Lung (tissue), 12 donors: Measurements from ENCODE around the gene RPP14. TPM values are rescaled to one million over a fixed set of nuclear protein-coding genes. Genes with fewer than 3 reads are reported as not detected.
"Not testable (repeated sequence)": the region's sequence is repeated elsewhere in the genome, so short reads cannot be mapped to it uniquely, and the experiment has no call there.

Source experiments
- ATAC-seq: fragments of 200-7000 bp; cut with Tn5 transposase; one replicate; pipeline ENCODE4 v1.9.1; 2020; ENCODE audit warnings: moderate number of reproducible peaks; ENCODE audit not compliant: insufficient read depth, low FRiP score
- DNase-seq, 3 donors: peaks; one replicate each; pipeline ENCODE4 v3.0.0-alpha.2; 2013 to 2017
- H3K27ac ChIP-seq, 2 donors: one replicate each; pipeline ENCODE4 v1.5.1; 2013; ENCODE audit warnings: mild to moderate bottlenecking in 2 of 2, moderate library complexity in 2 of 2, control low read depth in 1 of 2, inconsistent platforms in 1 of 2, low read depth in 1 of 2, low read length in 1 of 2
- H3K27me3 ChIP-seq, 3 donors: one replicate each; pipeline ENCODE4 v1.5.1; 2013; ENCODE audit warnings: low read length in 2 of 3; ENCODE audit not compliant: control insufficient read depth in 3 of 3, insufficient read depth in 3 of 3
- H3K36me3 ChIP-seq, 4 donors: one replicate each; pipeline ENCODE4 v1.5.1; 2013; ENCODE audit warnings: low read length in 4 of 4, mild to moderate bottlenecking in 1 of 4, moderate library complexity in 1 of 4; ENCODE audit not compliant: control insufficient read depth in 4 of 4, insufficient read depth in 4 of 4
- H3K4me1 ChIP-seq, 5 donors: one replicate each; pipeline ENCODE4 v1.5.1; 2013; ENCODE audit warnings: low read length in 5 of 5, mild to moderate bottlenecking in 2 of 5, moderate library complexity in 1 of 5; ENCODE audit not compliant: control insufficient read depth in 5 of 5, insufficient read depth in 5 of 5
- H3K4me3 ChIP-seq: one replicate; pipeline ENCODE4 v1.5.1; 2013; ENCODE audit warnings: mild to moderate bottlenecking, control low read depth, moderate library complexity
- H3K9ac ChIP-seq, 2 donors: one replicate each; pipeline ENCODE4 v1.5.1; 2013; ENCODE audit warnings: low read length in 2 of 2, control low read depth in 1 of 2; ENCODE audit not compliant: insufficient read depth in 1 of 2
- H3K9me3 ChIP-seq, 4 donors: one replicate each; pipeline ENCODE4 v1.5.1; 2013; ENCODE audit warnings: low read length in 3 of 4, mild to moderate bottlenecking in 1 of 4, moderate library complexity in 1 of 4; ENCODE audit not compliant: control insufficient read depth in 4 of 4, insufficient read depth in 3 of 4
- CTCF ChIP-seq: IDR thresholded peaks from 2 replicates; pipeline ENCODE4 v1.5.1; 2012; ENCODE audit warnings: mild to moderate bottlenecking; ENCODE audit errors: control extremely low read depth, extremely low read depth
- WGBS, 2 donors: extraction: QIAGEN DNeasy Blood & Tissue Kit; methylation state at CpG; one replicate each; pipeline ENCODE4 v1.1.7; 2013; 5-methylcytosine and 5-hydroxymethylcytosine counted together
- polyA plus RNA-seq, 2 donors: library from polyadenylated mRNA; stranded (reverse); fragments of 200-250 nt; gene quantifications; one replicate each; pipeline ENCODE4 v1.2.1, GENCODE V29; 2013
- total RNA-seq, 2 donors: library from RNA; depleted of rRNA in 1 of 2; stranded (reverse); fragments of >200 nt in 1 of 2; gene quantifications; one replicate each; pipeline ENCODE4 v1.2.1, GENCODE V29; 2014 to 2021
- donor health status: control.
- donor health status: control.
- donor health status: Bipolar disorder and iron deficiency.
- donor health status: healthy.
- donor health status: DM: yes; HTN: yes; CAD: no.

Gene RPP14
- total and polyA plus RNA-seq, 4 donors, result 6.8 to 14.2 (median 10.8) TPM

DNA sequence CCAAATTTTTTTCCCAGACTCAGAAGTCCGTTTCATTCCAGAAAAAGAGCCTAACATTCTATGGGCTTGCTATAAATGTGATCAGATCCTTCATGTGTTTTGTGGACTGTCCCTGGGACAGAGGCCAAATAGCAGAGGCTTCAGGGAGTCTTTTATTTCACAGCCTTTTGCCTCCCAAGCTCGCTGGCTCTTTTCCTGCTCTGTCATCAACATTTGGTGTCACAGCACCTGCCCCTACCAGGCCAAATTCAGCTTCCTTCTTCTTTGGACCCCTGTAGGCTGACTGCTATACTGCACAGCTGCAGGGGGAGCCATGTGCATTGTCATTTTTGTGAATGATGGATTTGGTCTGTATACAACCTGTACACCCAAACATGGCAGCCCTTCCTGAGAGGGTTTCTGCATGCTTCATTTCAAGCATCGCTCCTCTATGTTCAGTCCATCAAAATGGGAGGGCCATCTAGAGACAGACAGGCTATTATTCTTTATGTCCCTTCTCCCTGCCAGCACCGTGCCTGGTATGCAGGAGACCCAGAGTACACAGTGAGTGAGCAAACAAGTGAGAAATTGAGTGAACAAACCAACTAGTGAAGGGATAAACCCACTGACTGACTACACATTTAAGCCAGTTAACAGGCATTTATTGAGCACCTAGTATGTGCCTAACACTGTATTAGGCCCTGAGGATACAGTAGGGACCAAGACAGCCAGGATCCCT lies 17.9 kb upstream of the RPP14 start:
- WGBS, 2 donors, result 90% methylated on average over 4 of the region's 4 CpGs
- Histone ChIP-seq H3K36me3 (peaks cover 0 to 16% (median 0%) of the 10 kb centered on the region in 4 donors), H3K27ac (no peak overlapping the region), H3K9ac (no peak overlapping the region), H3K4me3 (no peak overlapping the region), H3K27me3 (no peaks in the 10 kb centered on the region), H3K9me3 (no peaks in the 10 kb centered on the region), H3K4me1 (no peaks in the 10 kb centered on the region)
- DNase-seq (peak in 2 of 3 donors; percentile 12 to 36), ATAC-seq (no peak)
- no peak for TF ChIP-seq CTCF

DNA sequence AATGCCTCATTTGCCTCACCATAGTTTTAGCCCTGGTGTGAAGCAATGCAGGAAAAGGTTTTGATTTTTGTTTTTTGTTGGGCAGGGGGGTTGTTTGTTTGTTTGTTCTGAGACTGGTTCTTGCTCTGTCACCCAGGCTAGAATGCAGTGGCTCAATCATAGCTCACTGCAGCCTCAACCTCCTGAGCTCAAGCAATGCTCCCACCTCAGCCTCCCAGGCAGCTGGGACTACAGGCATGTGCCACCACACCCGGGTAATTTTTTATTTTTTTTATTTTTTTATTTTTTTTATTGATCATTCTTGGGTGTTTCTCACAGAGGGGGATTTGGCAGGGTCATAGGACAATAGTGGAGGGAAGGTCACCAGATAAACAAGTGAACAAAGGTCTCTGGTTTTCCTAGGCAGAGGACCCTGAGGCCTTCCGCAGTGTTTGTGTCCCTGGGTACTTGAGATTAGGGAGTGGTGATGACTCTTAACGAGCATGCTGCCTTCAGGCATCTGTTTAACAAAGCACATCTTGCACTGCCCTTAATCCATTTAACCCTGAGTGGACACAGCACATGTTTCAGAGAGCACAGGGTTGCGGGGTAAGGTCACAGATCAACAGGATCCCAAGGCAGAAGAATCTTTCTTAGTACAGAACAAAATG lies 17.0 kb upstream of the RPP14 start:
- not testable (repeated sequence) for H3K4me1 ChIP-seq, ATAC-seq, H3K27me3 ChIP-seq, H3K9me3 ChIP-seq, H3K4me3 ChIP-seq, H3K27ac ChIP-seq, DNase-seq, H3K9ac ChIP-seq
- H3K36me3 ChIP-seq, result peaks cover 0 to 16% (median 0%) of the 10 kb centered on the region in 4 donors
- WGBS, 2 donors, result 83 to 91% methylated on average over 3 of the region's 4 CpGs

GRCh38 chr3:58290446-58290845 lies 15.6 kb upstream of the RPP14 start:
- H3K9me3 ChIP-seq, H3K4me3 ChIP-seq, H3K9ac ChIP-seq, ATAC-seq, H3K27ac ChIP-seq, DNase-seq, H3K27me3 ChIP-seq, H3K4me1 ChIP-seq: not testable (repeated sequence)
- 96 to 97% methylated on average over 11 to 32 of the region's 33 CpGs for WGBS, 2 donors
- H3K36me3 ChIP-seq, result peaks cover 0 to 12% (median 0%) of the 10 kb centered on the region in 4 donors

- no peak for ATAC-seq
Measured at GRCh38 chr3:58291671-58292338, 14.2 kb upstream of the RPP14 start.

More at GRCh38 chr3:58291671-58292338, 14.2 kb upstream of the RPP14 start:
- Histone ChIP-seq H3K9me3 (no peaks in the 10 kb centered on the region), H3K4me1 (no peaks in the 10 kb centered on the region), H3K27me3 (no peaks in the 10 kb centered on the region), H3K9ac (no peak overlapping the region), H3K36me3 (peaks cover 0 to 12% (median 0%) of the 10 kb centered on the region in 4 donors), H3K4me3 (no peak overlapping the region), H3K27ac (no peak overlapping the region)
- no peak for TF ChIP-seq CTCF
- DNase-seq, result no peak
- 82 to 87% methylated on average over 9 of the region's 9 CpGs for WGBS, 2 donors
